ENCODE measurements around the gene PARP11. TPM values are rescaled to one million over a fixed set of nuclear protein-coding genes. Genes with fewer than 3 reads are reported as not detected.

Gene PARP11
- total and polyA plus RNA-seq, 2 experiments from 2014 or later, result 3.1 to 9.4 TPM

DNA sequence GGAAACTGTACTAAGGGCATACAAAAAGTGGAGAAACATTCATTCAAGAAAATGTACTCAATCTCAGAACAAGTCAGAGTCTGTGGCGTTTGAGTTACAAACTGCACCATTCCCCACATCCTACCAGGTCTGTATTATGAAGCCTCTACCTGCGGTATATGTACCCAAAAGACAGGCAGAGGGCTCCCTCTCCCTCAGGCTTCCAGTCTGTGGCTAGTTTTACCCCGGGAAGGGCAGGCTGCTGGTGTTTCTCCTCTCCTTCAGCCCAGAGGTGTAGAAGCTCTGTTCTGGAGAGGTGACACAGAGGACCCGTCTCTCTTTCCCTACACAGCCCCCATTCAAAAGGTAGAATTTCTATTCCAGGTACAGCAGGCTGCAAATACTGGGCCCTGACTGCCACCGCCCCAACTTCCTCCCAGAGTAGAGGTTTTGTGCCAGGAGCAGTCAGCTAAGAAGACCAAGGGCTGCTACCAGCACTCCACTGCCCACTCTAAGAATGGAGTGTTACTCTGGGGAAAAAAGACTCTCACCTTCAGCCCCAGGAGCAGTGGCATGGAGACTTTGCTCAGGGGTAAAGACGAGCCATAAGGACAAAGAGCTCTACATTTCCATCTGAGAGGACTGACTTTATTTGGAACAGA is 39.4 kb downstream of the PARP11 start:
- H3K9me3 ChIP-seq (ENCODE audit: low read depth), result no peaks in the 10 kb centered on the region
- no peaks in the 10 kb centered on the region for H3K27me3 ChIP-seq
- H4K20me1 ChIP-seq (ENCODE audit: insufficient read depth, poor library complexity, severe bottlenecking), result no peaks in the 10 kb centered on the region
- DNase-seq (ENCODE audit: low spot score), result no peak
- no peak overlapping the region for H2AFZ ChIP-seq
- H3K4me1 ChIP-seq (ENCODE audit: insufficient read depth), result peaks cover 5% of the 10 kb centered on the region
- H3K79me2 ChIP-seq, result peaks cover 30% of the 10 kb centered on the region
- H3K9me2 ChIP-seq (replicated peaks; ENCODE audit: insufficient read depth), result no peaks in the 10 kb centered on the region
- TF ChIP-seq EZH2phosphoT487 (IDR thresholded peaks at IDR 0.05; ENCODE audit: low read depth, severe bottlenecking, unreplicated experiment), result no peak
- TF ChIP-seq, protein P1, sequence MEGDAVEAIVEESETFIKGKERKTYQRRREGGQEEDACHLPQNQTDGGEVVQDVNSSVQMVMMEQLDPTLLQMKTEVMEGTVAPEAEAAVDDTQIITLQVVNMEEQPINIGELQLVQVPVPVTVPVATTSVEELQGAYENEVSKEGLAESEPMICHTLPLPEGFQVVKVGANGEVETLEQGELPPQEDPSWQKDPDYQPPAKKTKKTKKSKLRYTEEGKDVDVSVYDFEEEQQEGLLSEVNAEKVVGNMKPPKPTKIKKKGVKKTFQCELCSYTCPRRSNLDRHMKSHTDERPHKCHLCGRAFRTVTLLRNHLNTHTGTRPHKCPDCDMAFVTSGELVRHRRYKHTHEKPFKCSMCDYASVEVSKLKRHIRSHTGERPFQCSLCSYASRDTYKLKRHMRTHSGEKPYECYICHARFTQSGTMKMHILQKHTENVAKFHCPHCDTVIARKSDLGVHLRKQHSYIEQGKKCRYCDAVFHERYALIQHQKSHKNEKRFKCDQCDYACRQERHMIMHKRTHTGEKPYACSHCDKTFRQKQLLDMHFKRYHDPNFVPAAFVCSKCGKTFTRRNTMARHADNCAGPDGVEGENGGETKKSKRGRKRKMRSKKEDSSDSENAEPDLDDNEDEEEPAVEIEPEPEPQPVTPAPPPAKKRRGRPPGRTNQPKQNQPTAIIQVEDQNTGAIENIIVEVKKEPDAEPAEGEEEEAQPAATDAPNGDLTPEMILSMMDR (IDR thresholded peaks at IDR 0.05; ENCODE audit: poor library complexity), result no peak
- TF ChIP-seq EZH2 (IDR thresholded peaks at IDR 0.05; ENCODE audit: borderline replicate concordance), result no peak
- H3K27ac ChIP-seq, result no peak overlapping the region
- H3K36me3 ChIP-seq (replicated peaks; ENCODE audit: insufficient read depth, low read depth), result no peaks in the 10 kb centered on the region
- no peak overlapping the region for H3K4me2 ChIP-seq
- WGBS (ENCODE audit: low lambda C conversion rate, missing lambda C conversion rate), result 79% methylated on average over 6 of the region's 6 CpGs
- H3K4me3 ChIP-seq, result no peak overlapping the region

DNA sequence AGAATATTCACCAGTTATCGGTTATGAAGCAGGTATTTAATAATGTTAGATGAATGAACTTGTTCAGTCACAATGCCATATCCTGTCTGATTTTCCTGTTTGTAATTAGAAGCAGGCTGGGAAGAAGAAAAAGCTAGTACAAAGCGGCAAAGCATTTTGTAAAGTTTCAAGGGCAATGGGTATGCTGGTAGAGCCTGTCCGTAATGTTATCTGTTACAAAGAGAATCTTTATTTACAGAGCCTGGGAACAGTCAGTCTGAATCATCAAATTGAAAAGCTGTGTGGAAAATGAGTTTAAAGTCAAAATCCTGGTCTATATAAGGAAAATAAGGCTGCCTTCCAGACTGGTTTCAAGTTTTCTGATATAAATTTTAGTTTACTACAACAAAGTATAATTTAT is 40.5 kb downstream of the PARP11 start:
- no peak for TF ChIP-seq EZH2 (IDR thresholded peaks at IDR 0.05; ENCODE audit: borderline replicate concordance)
- TF ChIP-seq, protein P1 (IDR thresholded peaks at IDR 0.05; ENCODE audit: poor library complexity), result no peak
- no peaks in the 10 kb centered on the region for H3K36me3 ChIP-seq (replicated peaks; ENCODE audit: insufficient read depth, low read depth)
- no peak overlapping the region for H3K27ac ChIP-seq
- H3K4me1 ChIP-seq (ENCODE audit: insufficient read depth), result peaks cover 5% of the 10 kb centered on the region
- H3K79me2 ChIP-seq, result peaks cover 30% of the 10 kb centered on the region
- no peak overlapping the region for H3K4me3 ChIP-seq
- H4K20me1 ChIP-seq (ENCODE audit: insufficient read depth, poor library complexity, severe bottlenecking), result no peaks in the 10 kb centered on the region
- WGBS (ENCODE audit: low lambda C conversion rate, missing lambda C conversion rate), result 58% methylated on average over 3 of the region's 3 CpGs
- H3K9me2 ChIP-seq (replicated peaks; ENCODE audit: insufficient read depth), result no peaks in the 10 kb centered on the region
- DNase-seq (ENCODE audit: low spot score), result no peak
- no peaks in the 10 kb centered on the region for H3K9me3 ChIP-seq (ENCODE audit: low read depth)
- H2AFZ ChIP-seq, result no peak overlapping the region
- no peaks in the 10 kb centered on the region for H3K27me3 ChIP-seq
- no peak overlapping the region for H3K4me2 ChIP-seq

DNA sequence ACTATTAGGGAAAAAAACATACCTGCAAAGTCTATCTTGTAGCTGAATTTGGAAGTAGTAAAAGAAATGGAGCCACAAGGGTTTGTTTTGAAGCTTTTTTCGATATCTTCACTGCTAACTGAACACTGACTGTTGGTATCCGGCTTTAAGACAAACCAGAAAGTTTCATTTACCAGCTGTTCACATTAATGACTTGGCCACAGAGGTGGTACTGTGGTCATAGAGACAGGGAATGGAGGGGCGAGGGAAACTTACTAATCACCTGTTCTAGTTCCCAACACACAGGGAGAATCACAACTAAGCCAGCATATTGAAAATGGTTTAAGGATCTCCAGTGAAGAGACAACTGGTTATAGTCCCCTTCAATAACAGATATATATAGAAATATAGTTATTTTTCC is 44.3 kb downstream of the PARP11 start:
- Histone ChIP-seq H3K27ac (no peak overlapping the region), H3K36me3 (replicated peaks; ENCODE audit: insufficient read depth, low read depth) (no peaks in the 10 kb centered on the region), H3K27me3 (no peaks in the 10 kb centered on the region), H3K4me3 (no peak overlapping the region), H4K20me1 (ENCODE audit: insufficient read depth, poor library complexity, severe bottlenecking) (no peaks in the 10 kb centered on the region), H3K9me3 (ENCODE audit: low read depth) (no peaks in the 10 kb centered on the region), H2AFZ (no peak overlapping the region), H3K79me2 (peaks cover 16% of the 10 kb centered on the region), H3K9me2 (replicated peaks; ENCODE audit: insufficient read depth) (no peaks in the 10 kb centered on the region), H3K4me1 (ENCODE audit: insufficient read depth) (peaks cover 5% of the 10 kb centered on the region), H3K4me2 (no peak overlapping the region)
- DNase-seq (ENCODE audit: low spot score), result no peak
- no peak for TF ChIP-seq EZH2 (IDR thresholded peaks at IDR 0.05; ENCODE audit: borderline replicate concordance)
- no peak for TF ChIP-seq EZH2phosphoT487 (IDR thresholded peaks at IDR 0.05; ENCODE audit: low read depth, severe bottlenecking, unreplicated experiment)
- TF ChIP-seq, protein P1 (IDR thresholded peaks at IDR 0.05; ENCODE audit: poor library complexity), result no peak
- WGBS (ENCODE audit: low lambda C conversion rate, missing lambda C conversion rate), result 97% methylated on average over 3 of the region's 3 CpGs

Measured in hepatocyte (in vitro differentiated cells).